Measurements from ENCODE around the gene ARID1B. TPM values are rescaled to one million over a fixed set of nuclear protein-coding genes. Genes with fewer than 3 reads are reported as not detected.

Gene ARID1B
- total RNA-seq, 1 experiment from 2014 or later: 58.8 TPM

- BruUV-seq (replicated peaks): no TSS peak
- ChIA-PET CTCF (interaction anchor here (0.6 kb wide), 1 partner anchor 99 kb away, joined by 3 read pairs; no protein-coding TSS in a partner anchor), POLR2A (interaction anchor here (0.5 kb wide), 1 partner anchor 9 kb away, joined by 3 read pairs; no protein-coding TSS in a partner anchor)
- H3K9me3 Mint-ChIP-seq (ENCODE audit: unreplicated experiment): no peaks in the 10 kb centered on the region
- no peak overlapping the region for H3K27ac Mint-ChIP-seq (ENCODE audit: unreplicated experiment)
- no peak for TF ChIP-seq CTCF (IDR thresholded peaks at IDR 0.05; ENCODE audit: insufficient read depth in 1 of 2, low read depth in 1 of 2, low read length in 1 of 2, severe bottlenecking in 1 of 2, unreplicated experiment in 1 of 2)
- H3K27me3 Mint-ChIP-seq (ENCODE audit: insufficient read depth, unreplicated experiment): no peaks in the 10 kb centered on the region
- peaks cover 19% of the 10 kb centered on the region for H3K4me1 Mint-ChIP-seq (ENCODE audit: low read depth, unreplicated experiment)
- no peaks in the 10 kb centered on the region for H3K9me3 ChIP-seq
- no peak overlapping the region for H3K4me3 ChIP-seq (ENCODE audit: low read depth, low read length)
- H3K36me3 Mint-ChIP-seq (ENCODE audit: insufficient read depth, unreplicated experiment): peaks cover 10% of the 10 kb centered on the region
- H3K4me1 ChIP-seq: peaks cover 14% of the 10 kb centered on the region
- no peak overlapping the region for H3K4me3 Mint-ChIP-seq (ENCODE audit: unreplicated experiment)
- intact Hi-C loops (cut with micrococcal nuclease; ENCODE audit: unreplicated experiment): loop anchor here (2.0 kb wide), 1 partner anchor 55 kb away; no protein-coding TSS in a partner anchor
- no peaks in the 10 kb centered on the region for H3K27me3 ChIP-seq (replicated peaks; ENCODE audit: control insufficient read depth, insufficient read depth, low read length)
- H3K36me3 ChIP-seq (ENCODE audit: control insufficient read depth, insufficient read depth, low read length): 0 out of 2 replicates have a peak, but pooled peaks cover 2% of the 10 kb centered on the region
- no peak for DNase-seq
Measured at GRCh38 chr6:157219201-157220200, 442.3 kb downstream of the ARID1B start.

GRCh38 chr6:157220485-157220884 is 443.3 kb downstream of the ARID1B start:
- Histone ChIP-seq H3K9me3 (no peaks in the 10 kb centered on the region), H3K4me3 (ENCODE audit: low read depth, low read length) (no peak overlapping the region), H3K4me1 (peaks cover 14% of the 10 kb centered on the region), H3K36me3 (ENCODE audit: control insufficient read depth, insufficient read depth, low read length) (0 out of 2 replicates have a peak, but pooled peaks cover 2% of the 10 kb centered on the region), H3K27me3 (replicated peaks; ENCODE audit: control insufficient read depth, insufficient read depth, low read length) (no peaks in the 10 kb centered on the region)
- TF ChIP-seq CTCF (IDR thresholded peaks at IDR 0.05; ENCODE audit: insufficient read depth in 1 of 2, low read depth in 1 of 2, low read length in 1 of 2, severe bottlenecking in 1 of 2, unreplicated experiment in 1 of 2): no peak
- DNase-seq: no peak
- CTCF ChIA-PET: no interaction called here
- Mint-ChIP-seq H3K4me1 (ENCODE audit: low read depth, unreplicated experiment) (peaks cover 19% of the 10 kb centered on the region), H3K4me3 (ENCODE audit: unreplicated experiment) (peak overlapping the region; percentile 48), H3K27me3 (ENCODE audit: insufficient read depth, unreplicated experiment) (no peaks in the 10 kb centered on the region), H3K36me3 (ENCODE audit: insufficient read depth, unreplicated experiment) (peaks cover 10% of the 10 kb centered on the region), H3K27ac (ENCODE audit: unreplicated experiment) (no peak overlapping the region), H3K9me3 (ENCODE audit: unreplicated experiment) (no peaks in the 10 kb centered on the region)
- intact Hi-C loops (cut with micrococcal nuclease; ENCODE audit: unreplicated experiment): loop anchor here (2.0 kb wide), 1 partner anchor 54 kb away; no protein-coding TSS in a partner anchor
- BruUV-seq (replicated peaks): no TSS peak
- POLR2A ChIA-PET: no interaction called here

- CTCF ChIA-PET: no interaction called here
- peak; percentile 89 to 94 for DNase-seq
- POLR2A ChIA-PET: no interaction called here
- Mint-ChIP-seq H3K36me3 (ENCODE audit: insufficient read depth, unreplicated experiment) (peaks cover 10% of the 10 kb centered on the region), H3K27ac (ENCODE audit: unreplicated experiment) (peak overlapping the region; percentile 3), H3K4me3 (ENCODE audit: unreplicated experiment) (peak overlapping the region; percentile 48), H3K27me3 (ENCODE audit: insufficient read depth, unreplicated experiment) (no peaks in the 10 kb centered on the region), H3K9me3 (ENCODE audit: unreplicated experiment) (no peaks in the 10 kb centered on the region), H3K4me1 (ENCODE audit: low read depth, unreplicated experiment) (peaks cover 19% of the 10 kb centered on the region)
- Histone ChIP-seq H3K4me3 (ENCODE audit: low read depth, low read length) (peak overlapping the region; percentile 35), H3K36me3 (ENCODE audit: control insufficient read depth, insufficient read depth, low read length) (0 out of 2 replicates have a peak, but pooled peaks cover 2% of the 10 kb centered on the region), H3K4me1 (peaks cover 14% of the 10 kb centered on the region), H3K27me3 (replicated peaks; ENCODE audit: control insufficient read depth, insufficient read depth, low read length) (no peaks in the 10 kb centered on the region), H3K9me3 (no peaks in the 10 kb centered on the region)
- peak in 1 of 2 experiments; percentile 3 for TF ChIP-seq CTCF (IDR thresholded peaks at IDR 0.05; ENCODE audit: insufficient read depth in 1 of 2, low read depth in 1 of 2, low read length in 1 of 2, severe bottlenecking in 1 of 2, unreplicated experiment in 1 of 2)
- intact Hi-C loops (cut with micrococcal nuclease; ENCODE audit: unreplicated experiment): loop anchor here (2.0 kb wide), 1 partner anchor 54 kb away; no protein-coding TSS in a partner anchor
- no TSS peak for BruUV-seq (replicated peaks)
Measured at GRCh38 chr6:157221049-157221816, 444.1 kb downstream of the ARID1B start.

All from Caco-2 (cell line).